ENCODE measurements around the gene PLOD2.
A peak's percentile ranks its signal among the peaks of the same experiment; 100 is the strongest.

The PLOD2 gene

GRCh38 chr3:146170591-146170990 is 9.6 kb upstream of the PLOD2 start:
- in situ Hi-C loops (cut with MboI; ENCODE audit: low pct_unique_long_range_greater_than_20kb, low sequenced_read_pairs) = no loop called here
- DNase-seq = no peak

GRCh38 chr3:146169891-146170290 is 8.9 kb upstream of the PLOD2 start:
- in situ Hi-C loops (cut with MboI; ENCODE audit: low pct_unique_long_range_greater_than_20kb, low sequenced_read_pairs) = no loop called here
- no peak for DNase-seq

- DNase-seq = no peak
- in situ Hi-C loops (cut with MboI; ENCODE audit: low pct_unique_long_range_greater_than_20kb, low sequenced_read_pairs) = no loop called here
Measured at GRCh38 chr3:146166826-146167225, 5.8 kb upstream of the PLOD2 start.

- in situ Hi-C loops (cut with MboI; ENCODE audit: low pct_unique_long_range_greater_than_20kb, low sequenced_read_pairs) = no loop called here
- DNase-seq = no peak
Measured at GRCh38 chr3:146166415-146166821, 5.4 kb upstream of the PLOD2 start.

GRCh38 chr3:146165877-146166276 is 4.9 kb upstream of the PLOD2 start:
- in situ Hi-C loops (cut with MboI; ENCODE audit: low pct_unique_long_range_greater_than_20kb, low sequenced_read_pairs) = no loop called here
- no peak for DNase-seq

- no peak for DNase-seq
- in situ Hi-C loops (cut with MboI; ENCODE audit: low pct_unique_long_range_greater_than_20kb, low sequenced_read_pairs) = no loop called here
Measured at GRCh38 chr3:146164971-146165769, 4.2 kb upstream of the PLOD2 start.

- in situ Hi-C loops (cut with MboI; ENCODE audit: low pct_unique_long_range_greater_than_20kb, low sequenced_read_pairs) = no loop called here
- DNase-seq = no peak
Measured at GRCh38 chr3:146164506-146164905, 3.5 kb upstream of the PLOD2 start.

- no peak for DNase-seq
- in situ Hi-C loops (cut with MboI; ENCODE audit: low pct_unique_long_range_greater_than_20kb, low sequenced_read_pairs) = no loop called here
Measured at GRCh38 chr3:146164071-146164470, 3.1 kb upstream of the PLOD2 start.

- DNase-seq = no peak
Measured at GRCh38 chr3:146163584-146163983, 2.6 kb upstream of the PLOD2 start.

GRCh38 chr3:146162561-146162960 is 1.6 kb upstream of the PLOD2 start:
- no peak for DNase-seq
- in situ Hi-C loops (cut with MboI; ENCODE audit: low pct_unique_long_range_greater_than_20kb, low sequenced_read_pairs) = no loop called here

More at GRCh38 chr3:146163584-146163983, 2.6 kb upstream of the PLOD2 start:
- in situ Hi-C loops (cut with MboI; ENCODE audit: low pct_unique_long_range_greater_than_20kb, low sequenced_read_pairs) = no loop called here

GRCh38 chr3:146161663-146162002 is 649 bp upstream of the PLOD2 start:
- no peak for DNase-seq
- in situ Hi-C loops (cut with MboI; ENCODE audit: low pct_unique_long_range_greater_than_20kb, low sequenced_read_pairs) = no loop called here

- in situ Hi-C loops (cut with MboI; ENCODE audit: low pct_unique_long_range_greater_than_20kb, low sequenced_read_pairs) = no loop called here
- DNase-seq = peak; percentile 46
Measured at GRCh38 chr3:146160321-146160963, 542 bp downstream of the PLOD2 start.

- in situ Hi-C loops (cut with MboI; ENCODE audit: low pct_unique_long_range_greater_than_20kb, low sequenced_read_pairs) = no loop called here
- no peak for DNase-seq
Measured at GRCh38 chr3:146159616-146160320, 1.2 kb downstream of the PLOD2 start.

GRCh38 chr3:146159037-146159436 is 1.9 kb downstream of the PLOD2 start:
- in situ Hi-C loops (cut with MboI; ENCODE audit: low pct_unique_long_range_greater_than_20kb, low sequenced_read_pairs) = no loop called here
- no peak for DNase-seq

GRCh38 chr3:146157325-146158060 is 3.5 kb downstream of the PLOD2 start:
- in situ Hi-C loops (cut with MboI; ENCODE audit: low pct_unique_long_range_greater_than_20kb, low sequenced_read_pairs) = no loop called here
- DNase-seq = no peak

- DNase-seq = no peak
- in situ Hi-C loops (cut with MboI; ENCODE audit: low pct_unique_long_range_greater_than_20kb, low sequenced_read_pairs) = no loop called here
Measured at GRCh38 chr3:146156666-146157314, 4.2 kb downstream of the PLOD2 start.

- in situ Hi-C loops (cut with MboI; ENCODE audit: low pct_unique_long_range_greater_than_20kb, low sequenced_read_pairs) = no loop called here
- DNase-seq = no peak
Measured at GRCh38 chr3:146156095-146156494, 4.9 kb downstream of the PLOD2 start.

GRCh38 chr3:146154995-146155394 is 6.0 kb downstream of the PLOD2 start:
- in situ Hi-C loops (cut with MboI; ENCODE audit: low pct_unique_long_range_greater_than_20kb, low sequenced_read_pairs) = no loop called here
- no peak for DNase-seq

- no peak for DNase-seq
- in situ Hi-C loops (cut with MboI; ENCODE audit: low pct_unique_long_range_greater_than_20kb, low sequenced_read_pairs) = no loop called here
Measured at GRCh38 chr3:146154316-146154715, 6.7 kb downstream of the PLOD2 start.
